Transverse colon (tissue), 4 donors: ENCODE measurements around the gene NUP93.

ENCODE experiments used
- EP300 ChIP-seq: sonication (generic); formaldehyde crosslinking; IDR thresholded peaks from one replicate; pipeline ENCODE4 v1.6.1; 2017; ENCODE audit warnings: antibody characterized with exemption, low read depth
- POLR2A ChIP-seq: fragments of 450-650 bp; IDR thresholded peaks from one replicate; pipeline ENCODE4 v1.6.1; 2016; ENCODE audit warnings: antibody characterized with exemption, mild to moderate bottlenecking, moderate library complexity
- POLR2AphosphoS5 ChIP-seq, 3 donors: sonication (generic); formaldehyde crosslinking; IDR thresholded peaks; one replicate each; pipeline ENCODE4 v1.6.1; 2016; ENCODE audit warnings: antibody characterized with exemption in 3 of 3
- TF ChIP-seq, protein P1 (sequence below), 5 experiments: fragments of 200-600 bp in 3 of 5; fragments of 450-650 bp in 2 of 5; sonication (generic) in 3 of 5; IDR thresholded peaks; 1 replicate in 2 of 5; 2 replicates in 3 of 5; pipeline ENCODE4 v1.5.1; 2016 to 2017; ENCODE audit warnings: antibody characterized with exemption in 5 of 5, inconsistent platforms in 3 of 5, mild to moderate bottlenecking in 2 of 5, moderate library complexity in 1 of 5

DNA sequence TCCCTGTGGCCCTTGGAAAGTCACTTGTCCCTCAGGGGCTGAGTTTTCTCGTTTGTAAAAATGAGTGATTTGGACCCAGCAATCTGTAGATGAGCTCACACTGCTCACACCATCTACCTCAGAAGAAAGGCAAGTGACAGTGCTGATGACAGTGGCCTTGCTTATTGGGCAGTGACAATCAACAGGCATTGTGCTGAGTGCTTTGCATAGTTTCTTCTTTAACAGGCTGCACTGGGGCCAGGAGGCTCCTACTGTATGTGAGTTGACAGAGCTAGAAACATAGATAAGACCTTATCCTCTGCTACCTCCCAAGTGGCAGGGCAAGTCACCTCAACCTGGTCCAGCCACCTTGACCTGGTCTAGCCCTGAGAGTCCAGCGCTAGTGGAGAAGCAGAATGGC is 105.4 kb downstream of the NUP93 start:
- TF ChIP-seq, protein P1, sequence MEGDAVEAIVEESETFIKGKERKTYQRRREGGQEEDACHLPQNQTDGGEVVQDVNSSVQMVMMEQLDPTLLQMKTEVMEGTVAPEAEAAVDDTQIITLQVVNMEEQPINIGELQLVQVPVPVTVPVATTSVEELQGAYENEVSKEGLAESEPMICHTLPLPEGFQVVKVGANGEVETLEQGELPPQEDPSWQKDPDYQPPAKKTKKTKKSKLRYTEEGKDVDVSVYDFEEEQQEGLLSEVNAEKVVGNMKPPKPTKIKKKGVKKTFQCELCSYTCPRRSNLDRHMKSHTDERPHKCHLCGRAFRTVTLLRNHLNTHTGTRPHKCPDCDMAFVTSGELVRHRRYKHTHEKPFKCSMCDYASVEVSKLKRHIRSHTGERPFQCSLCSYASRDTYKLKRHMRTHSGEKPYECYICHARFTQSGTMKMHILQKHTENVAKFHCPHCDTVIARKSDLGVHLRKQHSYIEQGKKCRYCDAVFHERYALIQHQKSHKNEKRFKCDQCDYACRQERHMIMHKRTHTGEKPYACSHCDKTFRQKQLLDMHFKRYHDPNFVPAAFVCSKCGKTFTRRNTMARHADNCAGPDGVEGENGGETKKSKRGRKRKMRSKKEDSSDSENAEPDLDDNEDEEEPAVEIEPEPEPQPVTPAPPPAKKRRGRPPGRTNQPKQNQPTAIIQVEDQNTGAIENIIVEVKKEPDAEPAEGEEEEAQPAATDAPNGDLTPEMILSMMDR (IDR thresholded peaks at IDR 0.05), result no peak
- TF ChIP-seq POLR2AphosphoS5 (IDR thresholded peaks at IDR 0.05), result no peak
- TF ChIP-seq EP300, result no peak
- no peak for TF ChIP-seq POLR2A
